Muscle layer of duodenum (tissue), 2 donors: ENCODE data around the gene SCGB1C2.

Experiments used
- H3K27ac ChIP-seq: one replicate; pipeline ENCODE4 v1.7.0; 2013; ENCODE audit warnings: mild to moderate bottlenecking, low read length
- H3K27me3 ChIP-seq: one replicate; pipeline ENCODE4 v1.7.0; 2013; ENCODE audit warnings: low read depth, mild to moderate bottlenecking, control low read depth, low read length
- H3K36me3 ChIP-seq, 2 donors: one replicate each; pipeline ENCODE4 v1.7.0; 2013; ENCODE audit warnings: low read length in 2 of 2, control low read depth in 1 of 2, mild to moderate bottlenecking in 1 of 2; ENCODE audit not compliant: insufficient read depth in 2 of 2, control insufficient read depth in 1 of 2
- H3K4me1 ChIP-seq, 2 donors: one replicate each; pipeline ENCODE4 v1.7.0; 2013; ENCODE audit warnings: low read length in 2 of 2, mild to moderate bottlenecking in 2 of 2, control low read depth in 1 of 2, moderate library complexity in 1 of 2; ENCODE audit not compliant: insufficient read depth in 2 of 2, control insufficient read depth in 1 of 2
- H3K4me3 ChIP-seq, 2 donors: one replicate each; pipeline ENCODE4 v1.7.0; 2013; ENCODE audit warnings: low read length in 2 of 2, low read depth in 1 of 2, mild to moderate bottlenecking in 1 of 2
- H3K9me3 ChIP-seq, 2 donors: one replicate each; pipeline ENCODE4 v1.7.0; 2013; ENCODE audit warnings: low read length in 2 of 2, control low read depth in 1 of 2, mild to moderate bottlenecking in 1 of 2; ENCODE audit not compliant: control insufficient read depth in 1 of 2
- donor health status: healthy.

The SCGB1C2 gene

DNA sequence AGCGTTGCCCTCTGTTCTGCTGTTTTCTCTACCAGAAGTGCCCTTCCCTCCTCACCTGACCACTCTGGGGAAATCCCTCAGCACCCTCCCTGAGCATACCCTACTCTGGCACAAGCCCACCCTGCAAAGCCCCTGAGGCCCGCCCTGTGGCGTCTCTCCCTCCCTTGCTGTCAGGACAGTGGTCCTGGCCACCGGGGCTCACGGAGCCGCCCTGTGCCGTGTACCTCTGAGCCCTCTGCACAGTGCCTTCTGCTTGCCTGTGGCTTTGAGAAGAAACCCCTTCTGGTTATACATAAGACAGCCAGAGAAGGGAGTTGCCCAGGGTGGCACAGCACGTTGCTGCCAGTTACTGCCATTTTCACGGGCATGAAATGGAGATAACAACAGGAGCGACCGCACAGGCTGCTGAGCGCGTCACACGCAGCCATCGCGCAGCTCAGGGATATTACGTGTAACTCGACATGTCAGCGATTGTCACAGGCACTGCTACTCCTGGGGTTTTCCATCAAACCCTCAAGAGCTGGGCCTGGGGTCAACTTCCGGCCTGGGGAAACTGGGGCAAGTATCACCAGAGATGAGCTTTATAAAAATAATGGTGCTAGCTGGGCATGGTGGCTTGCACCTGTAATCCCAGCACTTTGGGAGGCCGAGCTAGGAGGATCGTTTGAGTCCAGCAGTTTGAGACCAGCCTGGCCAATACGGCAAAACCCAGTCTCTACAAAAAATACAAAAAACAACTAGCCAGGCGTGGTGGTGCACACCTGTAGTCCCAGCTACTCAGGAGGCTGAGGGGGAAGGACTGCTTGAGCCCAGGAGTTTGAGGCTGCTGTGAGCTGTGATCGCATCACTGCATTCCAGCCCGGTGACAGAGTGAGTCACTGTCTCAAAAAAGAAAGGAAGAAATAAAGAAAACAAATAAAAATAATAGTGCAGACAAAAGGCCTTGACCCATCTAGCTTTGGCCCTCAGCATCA lies 14.8 kb downstream of the SCGB1C2 start:
- Histone ChIP-seq H3K27me3 (no peaks in the 10 kb centered on the region), H3K4me3 (no peak overlapping the region), H3K27ac (no peak overlapping the region), H3K9me3 (no peaks in the 10 kb centered on the region), H3K36me3 (no peaks in the 10 kb centered on the region), H3K4me1 (no peaks in the 10 kb centered on the region)

- H3K27ac ChIP-seq = no peak overlapping the region
- H3K4me1 ChIP-seq = no peaks in the 10 kb centered on the region
- H3K27me3 ChIP-seq = no peaks in the 10 kb centered on the region
- no peaks in the 10 kb centered on the region for H3K36me3 ChIP-seq
- H3K4me3 ChIP-seq = no peak overlapping the region
- H3K9me3 ChIP-seq = no peaks in the 10 kb centered on the region
Observed at GRCh38 chr17:152860-153420, 15.6 kb downstream of the SCGB1C2 start.

DNA sequence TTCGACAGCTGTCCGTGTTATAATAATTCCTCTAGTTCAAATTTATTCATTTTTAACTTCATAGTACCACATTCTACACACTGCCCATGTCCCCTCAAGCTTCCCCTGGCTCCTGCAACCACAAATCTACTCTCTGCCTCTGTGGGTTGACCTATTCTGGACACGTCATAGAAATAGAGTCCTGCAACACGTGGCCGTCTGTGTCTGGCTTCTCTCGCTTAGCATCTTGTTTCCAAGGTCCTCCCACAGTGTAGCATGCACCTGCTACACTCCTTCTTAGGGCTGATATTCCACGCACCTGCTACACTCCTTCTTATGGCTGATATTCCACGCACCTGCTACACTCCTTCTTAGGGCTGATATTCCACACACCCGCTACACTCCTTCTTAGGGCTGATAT lies 16.5 kb downstream of the SCGB1C2 start:
- no peak overlapping the region for H3K27ac ChIP-seq
- H3K9me3 ChIP-seq = no peaks in the 10 kb centered on the region
- H3K4me3 ChIP-seq = no peak overlapping the region
- no peaks in the 10 kb centered on the region for H3K36me3 ChIP-seq
- no peaks in the 10 kb centered on the region for H3K27me3 ChIP-seq
- no peaks in the 10 kb centered on the region for H3K4me1 ChIP-seq

DNA sequence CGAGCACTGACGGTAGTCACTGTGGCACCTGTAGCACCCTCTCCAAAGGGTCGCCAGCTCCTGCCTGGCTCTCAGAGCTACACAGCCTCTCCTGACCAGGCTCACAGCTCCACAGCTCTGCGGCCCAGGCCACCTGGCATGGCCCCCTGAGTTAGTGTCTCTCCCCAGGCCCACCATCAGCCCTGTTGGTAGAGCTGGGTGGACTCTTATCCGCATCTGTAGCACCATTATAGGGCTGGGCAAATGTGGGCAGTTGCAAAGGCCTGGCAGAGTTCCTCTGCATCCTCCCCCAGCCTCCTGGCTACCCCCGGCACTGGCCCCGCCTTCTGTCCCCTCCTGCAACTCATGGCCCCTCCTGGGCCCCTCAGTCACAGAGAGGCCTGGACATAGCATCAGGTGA lies 18.2 kb downstream of the SCGB1C2 start:
- Histone ChIP-seq H3K4me3 (no peak overlapping the region), H3K36me3 (peaks cover 0 to 4% of the 10 kb centered on the region in 2 donors), H3K9me3 (no peaks in the 10 kb centered on the region)

GRCh38 chr17:156094-156621 lies 18.8 kb downstream of the SCGB1C2 start:
- Histone ChIP-seq H3K4me1 (no peaks in the 10 kb centered on the region), H3K4me3 (no peak overlapping the region), H3K36me3 (peaks cover 0 to 4% of the 10 kb centered on the region in 2 donors), H3K27ac (no peak overlapping the region), H3K9me3 (no peaks in the 10 kb centered on the region), H3K27me3 (no peaks in the 10 kb centered on the region)

More for the DNA sequence above, 18.2 kb downstream of the SCGB1C2 start:
- no peaks in the 10 kb centered on the region for H3K4me1 ChIP-seq
- no peak overlapping the region for H3K27ac ChIP-seq
- no peaks in the 10 kb centered on the region for H3K27me3 ChIP-seq

DNA sequence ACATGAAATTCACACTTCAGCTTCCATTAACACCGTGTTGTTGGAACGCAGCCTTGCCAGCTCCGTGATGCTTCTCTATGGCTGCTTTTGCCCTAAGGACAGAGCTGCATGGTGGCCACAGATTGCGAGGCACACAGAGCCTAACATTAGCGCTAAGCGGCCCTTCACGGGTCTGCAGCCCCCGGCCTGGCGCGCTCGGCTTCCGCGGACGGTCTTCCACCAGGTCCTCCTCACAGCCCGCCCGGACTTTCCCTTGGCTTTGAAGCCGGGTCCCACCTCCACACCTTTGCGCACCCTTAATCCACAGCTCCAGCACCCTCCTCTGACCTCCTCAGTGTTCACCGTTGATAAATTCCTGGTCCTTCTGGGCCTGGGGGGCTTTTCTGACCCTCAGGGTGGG lies 19.6 kb downstream of the SCGB1C2 start:
- Histone ChIP-seq H3K4me3 (no peak overlapping the region), H3K27me3 (no peaks in the 10 kb centered on the region), H3K9me3 (no peaks in the 10 kb centered on the region), H3K4me1 (no peaks in the 10 kb centered on the region), H3K27ac (no peak overlapping the region), H3K36me3 (peaks cover 0 to 4% of the 10 kb centered on the region in 2 donors)

- Histone ChIP-seq H3K27ac (no peak overlapping the region), H3K9me3 (no peaks in the 10 kb centered on the region), H3K36me3 (peaks cover 0 to 4% of the 10 kb centered on the region in 2 donors), H3K4me1 (no peaks in the 10 kb centered on the region), H3K27me3 (no peaks in the 10 kb centered on the region), H3K4me3 (no peak overlapping the region)
Observed at GRCh38 chr17:157901-158300, 20.5 kb downstream of the SCGB1C2 start.

GRCh38 chr17:158379-158778 lies 21.0 kb downstream of the SCGB1C2 start:
- Histone ChIP-seq H3K9me3 (no peaks in the 10 kb centered on the region), H3K4me1 (no peaks in the 10 kb centered on the region), H3K36me3 (peaks cover 0 to 4% of the 10 kb centered on the region in 2 donors), H3K4me3 (no peak overlapping the region), H3K27ac (no peak overlapping the region), H3K27me3 (no peaks in the 10 kb centered on the region)

GRCh38 chr17:159609-160008 lies 22.2 kb downstream of the SCGB1C2 start:
- peaks cover 0 to 4% of the 10 kb centered on the region in 2 donors for H3K36me3 ChIP-seq
- H3K4me3 ChIP-seq = no peak overlapping the region
- no peak overlapping the region for H3K27ac ChIP-seq
- H3K9me3 ChIP-seq = no peaks in the 10 kb centered on the region
- no peaks in the 10 kb centered on the region for H3K4me1 ChIP-seq
- no peaks in the 10 kb centered on the region for H3K27me3 ChIP-seq

DNA sequence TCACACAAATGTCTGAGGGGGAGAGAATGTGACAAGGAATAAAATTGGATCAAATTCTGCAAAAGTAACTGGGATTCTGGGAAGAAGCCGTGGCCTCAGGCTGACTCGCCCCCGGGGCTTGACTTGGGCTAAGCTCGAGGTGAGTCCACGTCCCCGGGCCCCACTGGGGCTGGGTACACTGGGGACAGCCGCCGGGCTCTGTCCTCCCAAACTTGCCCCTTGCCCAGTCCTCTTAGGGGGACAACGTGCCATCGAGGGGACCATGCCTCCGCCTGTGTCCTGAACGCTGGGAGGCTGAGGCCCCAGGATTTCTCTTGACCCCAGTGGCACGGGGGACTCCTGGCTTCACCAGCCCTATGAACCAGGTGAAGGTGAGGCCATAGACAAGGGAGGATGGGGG lies 23.0 kb downstream of the SCGB1C2 start:
- Histone ChIP-seq H3K27me3 (no peaks in the 10 kb centered on the region), H3K4me3 (no peak overlapping the region), H3K36me3 (peaks cover 0 to 4% of the 10 kb centered on the region in 2 donors), H3K27ac (no peak overlapping the region), H3K9me3 (no peaks in the 10 kb centered on the region), H3K4me1 (no peaks in the 10 kb centered on the region)

- Histone ChIP-seq H3K27ac (no peak overlapping the region), H3K27me3 (no peaks in the 10 kb centered on the region), H3K4me3 (no peak overlapping the region), H3K4me1 (no peaks in the 10 kb centered on the region), H3K36me3 (peaks cover 0 to 4% of the 10 kb centered on the region in 2 donors), H3K9me3 (no peaks in the 10 kb centered on the region)
Observed at GRCh38 chr17:161481-161880, 24.1 kb downstream of the SCGB1C2 start.
